Measurements from ENCODE around the gene KCP. TPM values are rescaled to one million over a fixed set of nuclear protein-coding genes. Genes with fewer than 3 reads are reported as not detected.

The KCP gene
- total and polyA plus RNA-seq, 2 of the 13 experiments (the other 11 are each of a cell fraction or from before 2014, with no cell fraction given), result 0.37 to 1.0 TPM

DNA sequence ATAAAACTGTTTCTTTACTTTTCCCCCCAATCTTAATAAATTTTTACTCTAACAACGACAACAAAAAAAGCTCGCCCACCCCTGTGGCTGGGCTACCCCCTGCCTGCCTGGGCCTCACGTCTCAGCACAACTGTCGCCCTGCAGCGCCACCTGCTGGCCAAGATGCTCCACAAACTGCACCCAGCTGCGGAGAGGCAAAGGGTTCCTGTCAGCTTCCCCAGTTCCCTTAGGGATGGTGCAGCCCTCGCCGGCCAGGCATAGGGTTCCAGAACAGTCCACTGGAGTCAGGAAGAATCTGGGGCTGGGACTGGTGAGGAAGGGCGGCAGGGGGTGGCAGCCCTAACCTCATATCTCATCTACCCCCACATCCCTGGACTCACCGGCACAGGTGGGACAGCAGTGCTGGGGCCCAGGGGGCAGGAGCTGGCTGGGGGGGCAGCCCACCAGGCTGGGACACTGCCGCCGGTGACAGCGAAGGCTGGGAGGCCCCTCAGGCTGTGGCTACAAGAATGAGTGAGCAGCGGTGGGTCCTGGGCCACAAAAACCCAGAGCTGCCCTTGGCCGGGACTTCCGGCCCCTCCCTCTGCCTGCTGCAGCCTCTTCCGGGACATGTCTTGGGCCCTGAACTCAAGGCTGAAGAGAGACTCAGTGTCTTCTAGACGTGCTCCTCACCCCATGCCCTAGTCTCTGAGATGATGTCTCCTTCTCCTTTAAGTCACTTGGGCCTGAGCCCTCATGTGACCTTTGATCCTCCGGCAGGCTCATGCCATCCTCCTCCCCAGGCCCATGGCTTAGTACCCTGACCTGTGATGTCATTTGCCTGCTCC is 26.7 kb downstream of the KCP start:
- in situ Hi-C loops (cut with HindIII; ENCODE audit: extremely low pct_ligation_motif_present, low pct_unique_long_range_greater_than_20kb), result loop anchor here (5.0 to 25.0 kb wide), 2 partner anchors 92 to 447 kb away; partner anchors contain the start of gene CCDC136
- H2AFZ ChIP-seq (ENCODE audit: low read length), result peak overlapping the region; percentile 71
- TF ChIP-seq ZNF605 (CRISPR knock-in tag; IDR thresholded peaks at IDR 0.05) (no peak), KMT2B (CRISPR knock-in tag; IDR thresholded peaks at IDR 0.05) (peak; percentile 32; the same call in 1 of the 2 replicates), ZFAT (CRISPR knock-in tag; conservative IDR thresholded peaks at IDR 0.05) (no peak)
- TF ChIP-seq, protein P1, sequence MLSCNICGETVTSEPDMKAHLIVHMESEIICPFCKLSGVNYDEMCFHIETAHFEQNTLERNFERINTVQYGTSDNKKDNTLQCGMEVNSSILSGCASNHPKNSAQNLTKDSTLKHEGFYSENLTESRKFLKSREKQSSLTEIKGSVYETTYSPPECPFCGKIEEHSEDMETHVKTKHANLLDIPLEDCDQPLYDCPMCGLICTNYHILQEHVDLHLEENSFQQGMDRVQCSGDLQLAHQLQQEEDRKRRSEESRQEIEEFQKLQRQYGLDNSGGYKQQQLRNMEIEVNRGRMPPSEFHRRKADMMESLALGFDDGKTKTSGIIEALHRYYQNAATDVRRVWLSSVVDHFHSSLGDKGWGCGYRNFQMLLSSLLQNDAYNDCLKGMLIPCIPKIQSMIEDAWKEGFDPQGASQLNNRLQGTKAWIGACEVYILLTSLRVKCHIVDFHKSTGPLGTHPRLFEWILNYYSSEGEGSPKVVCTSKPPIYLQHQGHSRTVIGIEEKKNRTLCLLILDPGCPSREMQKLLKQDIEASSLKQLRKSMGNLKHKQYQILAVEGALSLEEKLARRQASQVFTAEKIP (CRISPR knock-in tag; IDR thresholded peaks at IDR 0.05; ENCODE audit: borderline replicate concordance), result no peak
- TF ChIP-seq, protein P2, sequence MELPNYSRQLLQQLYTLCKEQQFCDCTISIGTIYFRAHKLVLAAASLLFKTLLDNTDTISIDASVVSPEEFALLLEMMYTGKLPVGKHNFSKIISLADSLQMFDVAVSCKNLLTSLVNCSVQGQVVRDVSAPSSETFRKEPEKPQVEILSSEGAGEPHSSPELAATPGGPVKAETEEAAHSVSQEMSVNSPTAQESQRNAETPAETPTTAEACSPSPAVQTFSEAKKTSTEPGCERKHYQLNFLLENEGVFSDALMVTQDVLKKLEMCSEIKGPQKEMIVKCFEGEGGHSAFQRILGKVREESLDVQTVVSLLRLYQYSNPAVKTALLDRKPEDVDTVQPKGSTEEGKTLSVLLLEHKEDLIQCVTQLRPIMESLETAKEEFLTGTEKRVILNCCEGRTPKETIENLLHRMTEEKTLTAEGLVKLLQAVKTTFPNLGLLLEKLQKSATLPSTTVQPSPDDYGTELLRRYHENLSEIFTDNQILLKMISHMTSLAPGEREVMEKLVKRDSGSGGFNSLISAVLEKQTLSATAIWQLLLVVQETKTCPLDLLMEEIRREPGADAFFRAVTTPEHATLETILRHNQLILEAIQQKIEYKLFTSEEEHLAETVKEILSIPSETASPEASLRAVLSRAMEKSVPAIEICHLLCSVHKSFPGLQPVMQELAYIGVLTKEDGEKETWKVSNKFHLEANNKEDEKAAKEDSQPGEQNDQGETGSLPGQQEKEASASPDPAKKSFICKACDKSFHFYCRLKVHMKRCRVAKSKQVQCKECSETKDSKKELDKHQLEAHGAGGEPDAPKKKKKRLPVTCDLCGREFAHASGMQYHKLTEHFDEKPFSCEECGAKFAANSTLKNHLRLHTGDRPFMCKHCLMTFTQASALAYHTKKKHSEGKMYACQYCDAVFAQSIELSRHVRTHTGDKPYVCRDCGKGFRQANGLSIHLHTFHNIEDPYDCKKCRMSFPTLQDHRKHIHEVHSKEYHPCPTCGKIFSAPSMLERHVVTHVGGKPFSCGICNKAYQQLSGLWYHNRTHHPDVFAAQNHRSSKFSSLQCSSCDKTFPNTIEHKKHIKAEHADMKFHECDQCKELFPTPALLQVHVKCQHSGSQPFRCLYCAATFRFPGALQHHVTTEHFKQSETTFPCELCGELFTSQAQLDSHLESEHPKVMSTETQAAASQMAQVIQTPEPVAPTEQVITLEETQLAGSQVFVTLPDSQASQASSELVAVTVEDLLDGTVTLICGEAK (IDR thresholded peaks at IDR 0.05), result no peak
- TF ChIP-seq, protein P2 (CRISPR knock-in tag; IDR thresholded peaks at IDR 0.05), result peak; percentile 46; the same call in 1 of the 2 replicates
- TF ChIP-seq, protein P3, sequence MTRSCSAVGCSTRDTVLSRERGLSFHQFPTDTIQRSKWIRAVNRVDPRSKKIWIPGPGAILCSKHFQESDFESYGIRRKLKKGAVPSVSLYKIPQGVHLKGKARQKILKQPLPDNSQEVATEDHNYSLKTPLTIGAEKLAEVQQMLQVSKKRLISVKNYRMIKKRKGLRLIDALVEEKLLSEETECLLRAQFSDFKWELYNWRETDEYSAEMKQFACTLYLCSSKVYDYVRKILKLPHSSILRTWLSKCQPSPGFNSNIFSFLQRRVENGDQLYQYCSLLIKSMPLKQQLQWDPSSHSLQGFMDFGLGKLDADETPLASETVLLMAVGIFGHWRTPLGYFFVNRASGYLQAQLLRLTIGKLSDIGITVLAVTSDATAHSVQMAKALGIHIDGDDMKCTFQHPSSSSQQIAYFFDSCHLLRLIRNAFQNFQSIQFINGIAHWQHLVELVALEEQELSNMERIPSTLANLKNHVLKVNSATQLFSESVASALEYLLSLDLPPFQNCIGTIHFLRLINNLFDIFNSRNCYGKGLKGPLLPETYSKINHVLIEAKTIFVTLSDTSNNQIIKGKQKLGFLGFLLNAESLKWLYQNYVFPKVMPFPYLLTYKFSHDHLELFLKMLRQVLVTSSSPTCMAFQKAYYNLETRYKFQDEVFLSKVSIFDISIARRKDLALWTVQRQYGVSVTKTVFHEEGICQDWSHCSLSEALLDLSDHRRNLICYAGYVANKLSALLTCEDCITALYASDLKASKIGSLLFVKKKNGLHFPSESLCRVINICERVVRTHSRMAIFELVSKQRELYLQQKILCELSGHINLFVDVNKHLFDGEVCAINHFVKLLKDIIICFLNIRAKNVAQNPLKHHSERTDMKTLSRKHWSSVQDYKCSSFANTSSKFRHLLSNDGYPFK (CRISPR knock-in tag; IDR thresholded peaks at IDR 0.05; ENCODE audit: borderline replicate concordance), result no peak; the same call in 1 of the 2 replicates

More for the DNA sequence above, 26.7 kb downstream of the KCP start:
- peaks cover 0 to 10% of the 10 kb centered on the region in 2 experiments; a peak in 2 of 5 replicates for H3K27me3 ChIP-seq (ENCODE audit: control insufficient read depth in 1 of 2, insufficient read depth in 2 of 2, low read length in 2 of 2)
- intact Hi-C loops (cut with micrococcal nuclease; ENCODE audit: unreplicated experiment), result loop anchor here (5.0 kb wide), 1 partner anchor 412 kb away; no protein-coding TSS in a partner anchor
- no TSS peak for BruUV-seq (replicated peaks)
- no peaks in the 10 kb centered on the region for H3K36me3 ChIP-seq (replicated peaks in 1 of 2; ENCODE audit: control insufficient read depth in 1 of 2, insufficient read depth in 2 of 2, low read length in 2 of 2)
- no peaks in the 10 kb centered on the region for H3K9me3 ChIP-seq (ENCODE audit: low read length)
- ChIA-PET POLR2A (interaction anchor here (0.7 to 1.5 kb wide), 3 partner anchors 21 to 341 kb away, joined by 3 to 12 read pairs (median 3); partner anchors contain the start of genes AHCYL2 and ATP6V1F), CTCF (ENCODE audit: low intra/inter-chr PET ratio, low total read pairs) (interaction anchor here (1.5 kb wide), 1 partner anchor 41 kb away, joined by 13 read pairs; no protein-coding TSS in a partner anchor)
- no peaks in the 10 kb centered on the region for H3K79me2 ChIP-seq (ENCODE audit: insufficient read depth, low read length)
- peak overlapping the region; percentile 21 for H3K27ac ChIP-seq (ENCODE audit: extremely low read length, insufficient read depth, low read length)
- no peaks in the 10 kb centered on the region for H4K20me1 ChIP-seq (ENCODE audit: insufficient read depth, low read length)
- peak overlapping the region; percentile 85 for H3K4me2 ChIP-seq (ENCODE audit: low read depth, low read length)
- ATAC-seq (peak; percentile 49), FAIRE-seq (peak; percentile 37), DNase-seq (ENCODE audit: low spot score) (peak; percentile 44)
- 5% methylated on average over 7 of the region's 19 CpGs for WGBS (ENCODE audit: low lambda C conversion rate)
- H3K4me3 ChIP-seq (replicated peaks in 1 of 3; ENCODE audit: insufficient read depth in 1 of 3, low read depth in 2 of 3, low read length in 3 of 3), result peak overlapping the region; percentile 70 to 79 (median 70)
- peaks cover 39% of the 10 kb centered on the region for H3K4me1 ChIP-seq (ENCODE audit: insufficient read depth, low read length)
- peak overlapping the region; percentile 45; the same call in 1 of the 2 replicates for H3K9ac ChIP-seq (ENCODE audit: insufficient read depth, low read depth, low read length)
